HepG2 (cell line): ENCODE data around the gene KDM7A. TPM values are rescaled to one million over a fixed set of nuclear protein-coding genes. Genes with fewer than 3 reads are reported as not detected.
A peak's percentile ranks its signal among the peaks of the same experiment; 100 is the strongest.

Experiments
- ADNP ChIP-seq: sonication (generic); formaldehyde crosslinking; IDR thresholded peaks from 2 replicates; pipeline ENCODE4 v1.4.0; 2020; ENCODE audit warnings: missing genetic modification reagents
- ERF ChIP-seq: IDR thresholded peaks from 2 replicates; pipeline ENCODE4 v1.6.1; 2018; ENCODE audit warnings: missing biosample characterization, missing genetic modification reagents
- HDAC2 ChIP-seq: sonication (generic); formaldehyde crosslinking; IDR thresholded peaks from 2 replicates; pipeline ENCODE4 v1.4.0; 2020; ENCODE audit warnings: missing genetic modification reagents
- KAT2B ChIP-seq: fragments of 150-350 bp; IDR thresholded peaks from 2 replicates; pipeline ENCODE4 v1.6.1; 2014; ENCODE audit warnings: low read depth, low read length, borderline replicate concordance
- KDM2A ChIP-seq: sonication (generic); formaldehyde crosslinking; IDR thresholded peaks from 2 replicates; pipeline ENCODE4 v1.4.0; 2020; ENCODE audit warnings: low read depth, missing genetic modification reagents, borderline replicate concordance
- KLF11 ChIP-seq: IDR thresholded peaks from 2 replicates; pipeline ENCODE4 v1.6.1; 2016; ENCODE audit warnings: missing compliant biosample characterization
- MYC ChIP-seq: sonication (generic); formaldehyde crosslinking; IDR thresholded peaks from 2 replicates; pipeline ENCODE4 v1.9.0; 2021; ENCODE audit warnings: missing genetic modification reagents, borderline replicate concordance
- NFIB ChIP-seq: sonication (generic); formaldehyde crosslinking; IDR thresholded peaks from 2 replicates; pipeline ENCODE4 v1.9.0; 2021; ENCODE audit warnings: missing genetic modification reagents, mild to moderate bottlenecking, borderline replicate concordance
- RBM22 ChIP-seq: fragments of 200-400 bp; formaldehyde crosslinking; optimal IDR thresholded peaks from 2 replicates; pipeline ENCODE3; 2017; ENCODE audit warnings: mild to moderate bottlenecking, low read length, moderate library complexity
- REXO4 ChIP-seq: sonication (generic); formaldehyde crosslinking; IDR thresholded peaks from 2 replicates; pipeline ENCODE4 v1.8.0; 2022; ENCODE audit warnings: missing genetic modification reagents, mild to moderate bottlenecking, borderline replicate concordance
- SOX13 ChIP-seq, 3 experiments: fragments of 450-650 bp in 1 of 3; sonication (generic) in 1 of 3; formaldehyde crosslinking in 1 of 3; IDR thresholded peaks in 2 of 3; conservative IDR thresholded peaks in 1 of 3; 2 replicates each; pipeline versions ENCODE4 v1.5.0 to v1.6.1; 2016 to 2020; ENCODE audit warnings: antibody characterized with exemption in 1 of 3, mild to moderate bottlenecking in 1 of 3, missing compliant biosample characterization in 1 of 3, missing genetic modification reagents in 1 of 3, moderate library complexity in 1 of 3
- SRSF1 ChIP-seq: fragments of 200-400 bp; formaldehyde crosslinking; optimal IDR thresholded peaks from 2 replicates; pipeline ENCODE3; 2017; ENCODE audit warnings: mild to moderate bottlenecking, low read depth, low read length, moderate library complexity
- U2AF1 ChIP-seq: fragments of 200-400 bp; formaldehyde crosslinking; optimal IDR thresholded peaks from 2 replicates; pipeline ENCODE3; 2017; ENCODE audit warnings: mild to moderate bottlenecking, low read depth, low read length
- ZFAT ChIP-seq: sonication (generic); formaldehyde crosslinking; conservative IDR thresholded peaks from 2 replicates; pipeline ENCODE4 v1.8.1; 2023; ENCODE audit warnings: missing genetic modification reagents, inconsistent platforms
- ZFP62 ChIP-seq: sonication (generic); formaldehyde crosslinking; IDR thresholded peaks from 2 replicates; pipeline ENCODE4 v1.4.0; 2020; ENCODE audit warnings: missing genetic modification reagents
- ZFY ChIP-seq: sonication (generic); formaldehyde crosslinking; IDR thresholded peaks from 2 replicates; pipeline ENCODE4 v1.4.0; 2020; ENCODE audit warnings: missing genetic modification reagents
- ZFYVE20 ChIP-seq: sonication (generic); formaldehyde crosslinking; IDR thresholded peaks from 2 replicates; pipeline ENCODE4 v1.8.0; 2023; ENCODE audit warnings: low read depth, mild to moderate bottlenecking, moderate library complexity, missing genetic modification reagents, borderline replicate concordance
- ZNF44 ChIP-seq: sonication (generic); formaldehyde crosslinking; IDR thresholded peaks from 2 replicates; pipeline ENCODE4 v1.5.1; 2020; ENCODE audit warnings: mild to moderate bottlenecking, missing genetic modification reagents
- ZNF550 ChIP-seq: sonication (generic); formaldehyde crosslinking; IDR thresholded peaks from 2 replicates; pipeline ENCODE4 v1.4.0; 2020; ENCODE audit warnings: mild to moderate bottlenecking, missing genetic modification reagents, borderline replicate concordance
- ZNF780A ChIP-seq: sonication (generic); formaldehyde crosslinking; IDR thresholded peaks from 2 replicates; pipeline ENCODE4 v1.8.0; 2022; ENCODE audit warnings: mild to moderate bottlenecking, missing genetic modification reagents, moderate library complexity
- polyA plus RNA-seq, 8 experiments: library from polyadenylated mRNA; depleted of rRNA in 3 of 8; stranded (reverse) in 7 of 8; unstranded in 1 of 8; fragments of >200 nt; fragmentation: Illumina TruSeq in 4 of 8; extraction: Trizol in 4 of 8; gene quantifications; 2 replicates each; pipeline versions ENCODE4 v1.2.1 to v1.2.3, GENCODE V29; 2011 to 2016; ENCODE audit warnings: low read depth in 4 of 8, missing spikeins in 1 of 8, mixed read lengths in 1 of 8; ENCODE audit not compliant: insufficient read depth in 1 of 8
- total RNA-seq, 5 experiments: library from RNA; depleted of rRNA; stranded (reverse); fragments of >200 nt; fragmentation: Illumina TruSeq; extraction: Trizol; gene quantifications; 2 replicates each; pipeline ENCODE4 v1.2.3, GENCODE V29; 2016; ENCODE audit warnings: low read depth in 1 of 5
- TF ChIP-seq, protein P1 (sequence below): sonication (generic); formaldehyde crosslinking; IDR thresholded peaks from 2 replicates; pipeline ENCODE4 v1.4.0; 2020; ENCODE audit warnings: missing genetic modification reagents
- TF ChIP-seq, protein P2 (sequence below): sonication (generic); formaldehyde crosslinking; IDR thresholded peaks from 2 replicates; pipeline ENCODE4 v1.8.0; 2022; ENCODE audit warnings: mild to moderate bottlenecking, missing genetic modification reagents, moderate library complexity
- TF ChIP-seq, protein P3 (sequence below): sonication (generic); formaldehyde crosslinking; IDR thresholded peaks from 2 replicates; pipeline ENCODE4 v1.8.1; 2023; ENCODE audit warnings: missing genetic modification reagents, mild to moderate bottlenecking, borderline replicate concordance
- TF ChIP-seq, protein P4 (sequence below): sonication (generic); formaldehyde crosslinking; IDR thresholded peaks from 2 replicates; pipeline ENCODE4 v1.8.0; 2022; ENCODE audit warnings: mild to moderate bottlenecking, missing genetic modification reagents

KDM7A gene
- total and polyA plus RNA-seq, 2 of the 13 experiments (the other 11 are each of a cell fraction or from before 2014, with no cell fraction given), result 10.8 to 16.8 TPM

DNA sequence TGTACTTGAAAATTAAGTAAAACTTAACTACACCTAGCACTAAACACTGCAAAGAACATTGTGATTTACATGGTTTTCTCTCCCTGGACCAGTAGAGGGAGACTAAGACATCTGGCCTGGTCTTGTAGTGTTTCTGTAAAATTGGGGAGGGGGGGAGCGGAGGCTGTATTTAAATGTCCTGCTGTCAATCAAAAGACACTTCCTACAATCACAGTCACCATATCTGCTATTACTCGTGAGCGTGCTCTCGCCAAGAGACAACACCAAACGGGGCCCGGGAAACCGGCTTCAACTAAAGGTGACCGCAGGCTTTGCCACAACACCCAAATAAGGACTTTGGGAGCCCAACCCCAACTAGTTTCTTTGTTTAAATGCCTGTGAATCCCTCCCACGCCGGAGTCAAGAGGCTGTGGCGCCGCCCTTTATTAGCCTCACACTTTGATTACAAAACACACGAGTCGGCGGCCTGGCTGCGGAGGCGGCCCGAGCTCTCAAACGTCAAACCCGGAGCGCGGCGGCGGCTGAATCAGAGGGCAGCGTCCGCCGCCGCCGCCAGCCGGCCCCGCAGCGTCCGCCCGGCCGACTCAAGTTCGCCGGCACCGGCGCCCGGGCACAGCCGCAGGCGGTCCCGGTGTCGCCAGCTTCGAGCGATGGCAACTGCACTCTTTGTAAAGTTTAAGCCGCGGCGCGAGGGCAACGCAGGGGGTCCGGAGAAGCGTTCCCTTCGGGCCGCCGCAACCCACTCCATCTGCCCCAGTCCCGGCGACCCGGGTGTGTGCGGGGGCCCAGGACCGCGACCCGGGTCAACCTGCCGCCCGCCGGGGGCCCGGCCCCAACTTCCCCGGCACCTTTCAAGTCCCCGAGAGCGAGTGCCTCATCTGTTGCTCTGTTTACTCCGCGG lies 1.3 kb downstream of the KDM7A start (continued):
- TF ChIP-seq, protein P1, sequence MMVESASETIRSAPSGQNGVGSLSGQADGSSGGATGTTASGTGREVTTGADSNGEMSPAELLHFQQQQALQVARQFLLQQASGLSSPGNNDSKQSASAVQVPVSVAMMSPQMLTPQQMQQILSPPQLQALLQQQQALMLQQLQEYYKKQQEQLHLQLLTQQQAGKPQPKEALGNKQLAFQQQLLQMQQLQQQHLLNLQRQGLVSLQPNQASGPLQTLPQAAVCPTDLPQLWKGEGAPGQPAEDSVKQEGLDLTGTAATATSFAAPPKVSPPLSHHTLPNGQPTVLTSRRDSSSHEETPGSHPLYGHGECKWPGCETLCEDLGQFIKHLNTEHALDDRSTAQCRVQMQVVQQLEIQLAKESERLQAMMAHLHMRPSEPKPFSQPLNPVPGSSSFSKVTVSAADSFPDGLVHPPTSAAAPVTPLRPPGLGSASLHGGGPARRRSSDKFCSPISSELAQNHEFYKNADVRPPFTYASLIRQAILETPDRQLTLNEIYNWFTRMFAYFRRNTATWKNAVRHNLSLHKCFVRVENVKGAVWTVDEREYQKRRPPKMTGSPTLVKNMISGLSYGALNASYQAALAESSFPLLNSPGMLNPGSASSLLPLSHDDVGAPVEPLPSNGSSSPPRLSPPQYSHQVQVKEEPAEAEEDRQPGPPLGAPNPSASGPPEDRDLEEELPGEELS, result peak; percentile 86
- TF ChIP-seq KLF11 (CRISPR knock-in tag) (no peak), ZFP62 (CRISPR knock-in tag) (no peak), MYC (CRISPR knock-in tag) (peak; percentile 55), U2AF1 (no peak), ERF (CRISPR knock-in tag) (peak; percentile 49; the same call in 1 of the 2 replicates), ZFY (CRISPR knock-in tag) (peak; percentile 76), ZFAT (CRISPR knock-in tag) (no peak), ADNP (no peak), REXO4 (CRISPR knock-in tag) (no peak), SRSF1 (no peak), ZNF550 (CRISPR knock-in tag) (no peak), ZNF44 (no peak), KDM2A (CRISPR knock-in tag) (peak; percentile 74), KAT2B (no peak), ZFYVE20 (CRISPR knock-in tag) (no peak), SOX13 (IDR thresholded peaks at IDR 0.05) (no peak), SOX13 (CRISPR knock-in tag; conservative IDR thresholded peaks at IDR 0.05 in 1 of 2, IDR thresholded peaks at IDR 0.05 in 1 of 2) (peak in 1 of 2 experiments; percentile 86; a peak in 2 of 4 replicates), ZNF780A (no peak), HDAC2 (peak; percentile 60; the same call in 1 of the 2 replicates), NFIB (CRISPR knock-in tag) (no peak), RBM22 (peak; percentile 27)
- TF ChIP-seq, protein P2, sequence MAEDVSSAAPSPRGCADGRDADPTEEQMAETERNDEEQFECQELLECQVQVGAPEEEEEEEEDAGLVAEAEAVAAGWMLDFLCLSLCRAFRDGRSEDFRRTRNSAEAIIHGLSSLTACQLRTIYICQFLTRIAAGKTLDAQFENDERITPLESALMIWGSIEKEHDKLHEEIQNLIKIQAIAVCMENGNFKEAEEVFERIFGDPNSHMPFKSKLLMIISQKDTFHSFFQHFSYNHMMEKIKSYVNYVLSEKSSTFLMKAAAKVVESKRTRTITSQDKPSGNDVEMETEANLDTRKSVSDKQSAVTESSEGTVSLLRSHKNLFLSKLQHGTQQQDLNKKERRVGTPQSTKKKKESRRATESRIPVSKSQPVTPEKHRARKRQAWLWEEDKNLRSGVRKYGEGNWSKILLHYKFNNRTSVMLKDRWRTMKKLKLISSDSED, result no peak
- TF ChIP-seq, protein P3, sequence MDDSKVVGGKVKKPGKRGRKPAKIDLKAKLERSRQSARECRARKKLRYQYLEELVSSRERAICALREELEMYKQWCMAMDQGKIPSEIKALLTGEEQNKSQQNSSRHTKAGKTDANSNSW (CRISPR knock-in tag), result no peak
- TF ChIP-seq, protein P4, sequence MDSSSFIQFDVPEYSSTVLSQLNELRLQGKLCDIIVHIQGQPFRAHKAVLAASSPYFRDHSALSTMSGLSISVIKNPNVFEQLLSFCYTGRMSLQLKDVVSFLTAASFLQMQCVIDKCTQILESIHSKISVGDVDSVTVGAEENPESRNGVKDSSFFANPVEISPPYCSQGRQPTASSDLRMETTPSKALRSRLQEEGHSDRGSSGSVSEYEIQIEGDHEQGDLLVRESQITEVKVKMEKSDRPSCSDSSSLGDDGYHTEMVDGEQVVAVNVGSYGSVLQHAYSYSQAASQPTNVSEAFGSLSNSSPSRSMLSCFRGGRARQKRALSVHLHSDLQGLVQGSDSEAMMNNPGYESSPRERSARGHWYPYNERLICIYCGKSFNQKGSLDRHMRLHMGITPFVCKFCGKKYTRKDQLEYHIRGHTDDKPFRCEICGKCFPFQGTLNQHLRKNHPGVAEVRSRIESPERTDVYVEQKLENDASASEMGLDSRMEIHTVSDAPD (CRISPR knock-in tag), result peak; percentile 52; the same call in 1 of the 2 replicates
